ENCODE results near the gene DEFB113.

Gene DEFB113

DNA sequence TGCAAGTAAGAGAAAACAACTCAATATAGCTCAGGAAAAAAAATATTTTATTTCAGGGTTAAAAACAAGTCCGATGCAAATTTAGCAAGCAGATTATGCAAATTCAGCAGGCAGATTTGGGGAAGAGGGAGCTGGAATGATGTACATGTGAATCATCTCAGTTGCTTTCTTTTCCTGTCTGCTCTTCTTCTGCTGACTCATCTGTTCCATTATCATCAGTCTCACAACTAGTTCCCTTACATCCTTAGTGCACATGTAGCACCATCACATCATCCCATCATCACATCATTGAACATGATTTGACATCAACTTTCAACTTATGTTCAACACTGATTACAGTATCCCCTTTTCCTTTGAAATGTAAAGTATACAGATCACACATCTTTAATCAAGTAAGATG is 11.5 kb upstream of the DEFB113 start:
- TF ChIP-seq, protein P1, sequence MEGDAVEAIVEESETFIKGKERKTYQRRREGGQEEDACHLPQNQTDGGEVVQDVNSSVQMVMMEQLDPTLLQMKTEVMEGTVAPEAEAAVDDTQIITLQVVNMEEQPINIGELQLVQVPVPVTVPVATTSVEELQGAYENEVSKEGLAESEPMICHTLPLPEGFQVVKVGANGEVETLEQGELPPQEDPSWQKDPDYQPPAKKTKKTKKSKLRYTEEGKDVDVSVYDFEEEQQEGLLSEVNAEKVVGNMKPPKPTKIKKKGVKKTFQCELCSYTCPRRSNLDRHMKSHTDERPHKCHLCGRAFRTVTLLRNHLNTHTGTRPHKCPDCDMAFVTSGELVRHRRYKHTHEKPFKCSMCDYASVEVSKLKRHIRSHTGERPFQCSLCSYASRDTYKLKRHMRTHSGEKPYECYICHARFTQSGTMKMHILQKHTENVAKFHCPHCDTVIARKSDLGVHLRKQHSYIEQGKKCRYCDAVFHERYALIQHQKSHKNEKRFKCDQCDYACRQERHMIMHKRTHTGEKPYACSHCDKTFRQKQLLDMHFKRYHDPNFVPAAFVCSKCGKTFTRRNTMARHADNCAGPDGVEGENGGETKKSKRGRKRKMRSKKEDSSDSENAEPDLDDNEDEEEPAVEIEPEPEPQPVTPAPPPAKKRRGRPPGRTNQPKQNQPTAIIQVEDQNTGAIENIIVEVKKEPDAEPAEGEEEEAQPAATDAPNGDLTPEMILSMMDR (IDR thresholded peaks at IDR 0.05) = no peak

DNA sequence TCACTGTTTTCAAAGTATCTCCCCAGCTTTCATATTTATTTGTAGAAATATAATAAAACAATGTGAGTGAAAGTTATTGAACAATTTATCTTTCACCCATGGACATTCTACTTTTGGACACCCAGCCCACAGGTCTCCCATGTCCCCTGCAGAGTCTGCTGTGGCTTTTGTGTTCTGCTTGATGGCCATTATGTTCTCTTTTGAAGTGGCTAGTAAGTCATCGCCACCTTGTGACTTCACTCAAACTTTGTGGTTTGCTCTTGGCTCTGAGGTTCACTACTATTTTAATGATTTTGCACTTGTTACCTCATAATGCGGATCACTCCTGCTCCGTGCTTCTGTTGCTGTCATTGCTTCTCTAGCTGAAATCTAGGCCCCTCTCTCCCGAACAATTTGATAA is 10.2 kb upstream of the DEFB113 start:
- TF ChIP-seq, protein P1 (IDR thresholded peaks at IDR 0.05) = no peak

DNA sequence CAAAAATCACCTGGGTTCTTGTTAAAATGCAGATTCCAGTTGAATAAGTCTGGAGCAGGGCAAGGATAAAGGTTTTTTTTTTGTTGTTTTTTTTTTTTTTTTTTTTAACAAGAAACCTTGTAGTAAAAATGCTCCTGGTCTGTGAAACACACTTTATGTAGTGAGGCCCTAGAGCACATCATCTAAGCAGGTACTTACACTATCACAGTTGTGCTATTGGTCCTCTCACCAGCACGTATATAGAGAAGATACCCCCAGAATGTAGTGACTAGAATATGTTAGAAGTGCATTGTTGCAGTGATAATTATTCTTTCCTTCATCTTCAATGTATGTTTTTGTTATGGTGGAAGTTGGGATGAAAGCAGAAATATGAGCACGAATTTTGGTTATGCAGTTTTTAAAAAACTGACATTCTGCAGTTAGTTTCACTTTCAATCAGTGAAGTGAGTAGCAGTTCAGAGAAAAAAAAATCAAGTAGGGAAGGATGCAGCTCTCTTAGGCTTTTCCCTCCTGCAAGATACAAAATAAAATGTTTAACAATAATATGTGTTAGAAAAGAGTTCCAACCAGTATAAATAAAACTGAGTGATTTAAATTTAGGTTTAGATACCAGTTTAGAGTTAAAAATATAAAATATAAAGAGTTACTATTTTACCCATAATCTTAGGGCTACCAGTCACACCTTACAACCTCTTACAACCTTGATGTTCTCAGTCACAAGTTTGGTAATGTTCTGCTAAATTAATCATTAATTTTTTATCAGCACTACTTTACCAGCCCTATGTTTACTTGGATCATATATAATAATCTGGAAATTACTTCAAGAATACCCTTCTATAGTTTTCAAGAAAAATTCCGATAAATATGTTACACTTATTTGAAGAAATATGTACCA is 9.2 kb upstream of the DEFB113 start:
- TF ChIP-seq, protein P1 (IDR thresholded peaks at IDR 0.05) = no peak

- TF ChIP-seq, protein P1 (IDR thresholded peaks at IDR 0.05) = no peak
Measured at GRCh38 chr6:49966823-49967222, 2.6 kb downstream of the DEFB113 start.

DNA sequence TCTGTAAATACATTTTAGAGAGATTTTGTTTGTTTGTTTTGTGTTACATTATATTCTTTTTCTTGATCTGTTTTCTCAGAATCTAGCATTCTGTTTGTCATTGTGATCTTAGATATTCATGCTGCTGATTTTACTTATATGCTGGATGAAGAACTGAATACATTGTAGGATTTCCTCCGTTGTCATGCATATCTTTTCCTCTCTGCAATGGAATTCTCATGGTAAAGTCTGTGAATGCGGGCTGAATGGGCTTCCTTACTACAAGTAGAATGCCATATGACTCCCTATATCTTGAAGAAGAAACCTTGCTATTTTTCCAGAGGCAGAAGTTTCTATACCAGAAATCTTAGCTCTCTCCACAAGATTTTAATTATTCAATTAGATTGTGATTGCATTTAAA is 3.1 kb downstream of the DEFB113 start:
- TF ChIP-seq, protein P1 (IDR thresholded peaks at IDR 0.05) = no peak

GRCh38 chr6:49964064-49964463 is 5.4 kb downstream of the DEFB113 start, which contains the start of gene DEFB114:
TSS of gene DEFB114 (minus strand) at chr6:49964164. CDS start at chr6:49964105, 59 bp downstream.
- TF ChIP-seq, protein P1 (IDR thresholded peaks at IDR 0.05) = no peak

DNA sequence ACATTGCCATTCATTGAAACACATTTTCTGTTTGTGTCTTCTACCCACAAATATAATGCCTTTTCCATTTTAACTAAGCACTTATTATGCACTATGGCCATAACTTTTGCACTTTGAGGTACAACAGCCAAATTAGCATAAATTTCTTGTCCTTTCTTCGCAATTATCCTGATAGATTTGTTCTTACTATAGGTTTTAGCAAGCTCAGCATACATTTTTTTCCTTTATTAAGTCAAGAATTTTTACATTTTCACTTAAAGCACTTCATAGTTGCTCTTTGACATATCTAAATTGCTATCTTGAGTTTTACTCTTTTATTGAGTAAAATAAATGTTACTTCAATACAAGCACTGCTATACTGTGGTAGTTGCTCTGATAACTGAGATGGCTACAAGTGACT is 11.2 kb downstream of the DEFB113 start:
- TF ChIP-seq, protein P1 (IDR thresholded peaks at IDR 0.05) = no peak
